COLO668 (cell line): ENCODE data around the gene ZNF628.
"Not testable (repeated sequence)": the region's sequence is repeated elsewhere in the genome, so short reads cannot be mapped to it uniquely, and the experiment has no call there.

Experiments used
- DNase-seq: peaks from one replicate; lab custom pipeline; 2025; ENCODE audit not compliant: unreplicated experiment; lab: John Stamatoyannopoulos, UW

Gene ZNF628

DNA sequence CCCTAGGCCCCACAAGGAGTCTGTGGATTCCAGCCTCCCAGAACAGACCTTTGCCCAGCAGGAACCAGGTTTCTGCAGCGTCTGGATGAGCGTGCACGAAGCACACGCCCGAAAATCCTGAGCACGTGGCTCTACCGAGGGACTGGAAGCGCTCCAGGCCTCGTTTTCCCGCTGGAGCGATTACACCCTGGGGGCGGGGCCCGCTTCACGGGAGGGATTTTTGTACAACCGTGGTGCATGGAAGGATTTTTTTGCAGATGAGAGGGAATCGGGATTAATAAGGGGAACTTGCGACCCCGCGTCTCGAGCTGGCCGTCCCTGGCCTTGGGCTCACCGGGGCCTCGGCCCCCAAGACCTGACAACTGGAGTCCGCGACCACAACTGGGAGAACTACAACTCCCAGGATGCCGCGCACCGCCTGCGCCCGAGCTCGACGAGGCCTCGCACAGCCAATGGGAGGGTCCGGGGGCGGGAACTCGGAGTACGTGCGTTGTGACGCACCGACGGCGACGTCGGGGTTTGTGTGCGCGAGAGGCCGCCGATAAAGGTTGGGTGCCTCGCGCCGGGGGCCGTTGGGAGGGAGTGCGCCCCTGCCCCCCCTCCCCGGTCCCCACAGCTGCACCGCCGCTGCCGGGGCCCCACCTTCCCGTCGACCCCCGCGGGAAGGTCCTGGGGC lies at the start of gene ZNF628:
Gene ZNF628 (plus strand): TSS at position 518 of the 676 bp plus-strand sequence. CDS start 3,294 bp downstream, outside the sequence.
- DNase-seq: peak; percentile 98

- DNase-seq: no peak
Measured at GRCh38 chr19:55431183-55431582, 45.2 kb upstream of the ZNF628 start.

DNA sequence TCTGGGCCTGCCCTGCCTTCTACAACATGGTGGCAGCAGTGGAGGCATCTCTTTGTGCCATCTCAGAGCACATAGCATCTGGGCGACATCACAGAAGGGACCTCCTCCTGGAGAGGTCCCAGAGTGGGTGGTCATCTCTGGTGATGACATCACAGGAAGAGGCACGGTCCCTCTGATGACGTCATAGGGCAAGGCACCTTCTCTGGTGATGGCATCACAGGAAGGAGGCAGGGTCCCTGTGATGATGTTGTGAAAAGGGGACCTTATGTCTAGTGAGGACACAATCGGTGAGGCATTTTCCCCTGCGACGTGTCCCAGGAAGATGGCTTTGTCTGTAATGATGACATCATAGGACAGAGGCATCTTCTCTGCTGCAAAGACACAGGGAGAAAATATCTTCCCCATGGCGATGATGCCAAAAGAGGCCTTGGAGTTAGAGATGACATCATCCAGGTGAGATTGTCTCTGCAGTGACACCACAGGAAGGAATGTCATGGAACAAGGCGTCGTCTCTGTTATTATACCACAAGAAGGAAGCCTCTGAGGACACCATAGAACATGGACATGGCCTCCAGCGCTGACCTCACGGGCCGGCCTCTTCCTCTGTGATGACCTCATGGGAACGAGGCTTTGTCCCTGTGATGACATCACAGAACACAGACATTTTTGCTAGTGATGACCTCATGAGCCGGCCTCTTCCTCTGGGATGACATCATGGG lies 44.0 kb upstream of the ZNF628 start:
- peak; percentile 42 for DNase-seq

DNA sequence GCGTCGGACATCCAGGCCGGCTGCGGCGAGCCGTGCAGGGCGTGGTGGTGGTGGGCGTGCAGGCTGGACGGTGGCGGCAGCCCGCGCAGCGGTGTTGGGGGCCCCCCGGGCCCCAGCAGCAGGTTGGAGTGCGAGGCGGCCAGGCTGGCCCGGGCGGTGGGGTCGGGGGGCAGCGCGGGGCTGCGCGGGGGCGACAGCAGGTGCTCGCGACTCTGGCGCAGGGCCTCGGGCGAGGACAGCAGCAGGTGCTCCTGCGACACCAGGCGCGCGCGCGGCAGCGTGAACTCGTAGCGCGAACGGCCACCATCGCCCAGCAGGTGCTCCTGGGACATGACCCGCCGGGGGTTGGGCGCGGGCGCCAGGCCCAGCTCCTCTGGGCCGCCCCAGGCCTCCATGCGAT lies 43.1 kb upstream of the ZNF628 start:
- peak; percentile 83 for DNase-seq

- DNase-seq: no peak
Measured at GRCh38 chr19:55434356-55434919, 42.0 kb upstream of the ZNF628 start.

DNA sequence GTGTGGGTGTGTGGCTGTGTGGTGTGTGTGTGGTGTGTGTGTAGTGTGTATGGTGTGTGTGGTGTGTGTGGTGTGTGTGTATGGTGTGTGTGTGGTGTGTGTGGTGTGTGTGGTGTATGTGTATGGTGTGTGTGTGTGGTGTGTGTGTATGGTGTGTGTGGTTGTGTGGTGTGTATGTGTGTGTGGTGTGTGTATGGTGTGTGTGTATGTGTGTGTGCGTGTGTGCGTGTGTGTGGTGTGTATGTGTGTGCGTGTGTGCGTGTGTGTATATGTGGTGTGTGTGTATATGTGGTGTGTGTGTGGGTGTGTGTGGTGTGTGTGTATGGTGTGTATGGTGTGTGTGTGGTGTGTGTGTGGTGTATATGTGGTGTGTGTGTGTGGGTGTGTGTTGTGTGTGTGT lies 41.4 kb upstream of the ZNF628 start:
- DNase-seq: no peak

- DNase-seq: no peak
Measured at GRCh38 chr19:55436847-55437246, 39.6 kb upstream of the ZNF628 start.

DNA sequence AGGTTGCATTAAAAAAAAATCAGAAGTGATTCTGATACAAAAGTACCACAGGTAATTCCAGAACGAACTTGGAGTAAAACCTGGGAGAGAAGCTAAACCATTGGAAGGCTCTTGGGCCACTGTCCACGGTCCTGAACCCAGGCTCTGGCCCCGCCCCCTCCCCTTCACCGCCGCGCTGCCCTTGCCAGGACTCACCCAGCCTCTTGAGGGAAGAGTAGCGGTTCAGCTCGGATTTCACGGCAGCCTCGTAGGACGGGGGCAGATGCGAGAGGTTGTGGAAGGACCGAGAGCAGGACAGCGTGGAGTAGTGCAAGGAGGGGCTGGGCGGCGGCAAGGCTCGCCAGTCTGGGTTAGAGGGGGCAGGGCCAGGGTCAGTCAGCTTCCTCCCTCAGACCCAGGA lies 39.0 kb upstream of the ZNF628 start:
- peak; percentile 55 for DNase-seq

- no peak for DNase-seq
Measured at GRCh38 chr19:55439052-55439451, 37.4 kb upstream of the ZNF628 start.

GRCh38 chr19:55440411-55441105 lies 35.9 kb upstream of the ZNF628 start:
- peak; percentile 30 for DNase-seq

- DNase-seq: peak; percentile 7
Measured at GRCh38 chr19:55441319-55441691, 35.1 kb upstream of the ZNF628 start.

DNA sequence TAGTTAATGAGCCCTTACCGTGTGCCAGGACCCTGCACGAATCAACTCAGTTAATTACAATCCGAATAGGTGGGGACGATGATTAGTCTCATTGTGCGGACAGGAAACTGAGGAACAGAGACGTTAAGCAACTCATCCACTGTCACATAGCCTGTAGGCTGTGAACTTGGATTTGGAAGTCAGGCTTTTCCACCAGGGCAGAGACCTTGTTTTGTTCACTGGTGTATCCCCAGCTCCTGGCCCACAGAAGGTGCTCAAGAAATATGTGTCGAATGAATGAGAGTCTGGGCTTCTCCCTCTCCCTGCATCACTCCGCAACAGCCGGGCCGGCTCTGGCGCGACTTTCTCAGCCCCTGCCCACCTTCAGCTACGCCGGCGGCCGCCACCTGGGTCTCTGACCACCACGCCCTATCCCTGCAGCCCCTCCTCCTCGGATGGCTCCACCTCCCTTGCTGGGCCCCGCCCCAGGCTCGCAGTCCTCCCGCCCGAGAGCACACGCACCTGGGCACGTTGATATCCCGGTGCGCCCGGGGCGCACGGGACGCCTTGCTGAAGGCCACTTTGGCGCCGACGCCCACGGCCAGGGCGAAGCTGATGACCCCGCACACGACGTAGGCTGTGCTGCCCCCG lies 34.6 kb upstream of the ZNF628 start:
- peak; percentile 50 for DNase-seq

DNA sequence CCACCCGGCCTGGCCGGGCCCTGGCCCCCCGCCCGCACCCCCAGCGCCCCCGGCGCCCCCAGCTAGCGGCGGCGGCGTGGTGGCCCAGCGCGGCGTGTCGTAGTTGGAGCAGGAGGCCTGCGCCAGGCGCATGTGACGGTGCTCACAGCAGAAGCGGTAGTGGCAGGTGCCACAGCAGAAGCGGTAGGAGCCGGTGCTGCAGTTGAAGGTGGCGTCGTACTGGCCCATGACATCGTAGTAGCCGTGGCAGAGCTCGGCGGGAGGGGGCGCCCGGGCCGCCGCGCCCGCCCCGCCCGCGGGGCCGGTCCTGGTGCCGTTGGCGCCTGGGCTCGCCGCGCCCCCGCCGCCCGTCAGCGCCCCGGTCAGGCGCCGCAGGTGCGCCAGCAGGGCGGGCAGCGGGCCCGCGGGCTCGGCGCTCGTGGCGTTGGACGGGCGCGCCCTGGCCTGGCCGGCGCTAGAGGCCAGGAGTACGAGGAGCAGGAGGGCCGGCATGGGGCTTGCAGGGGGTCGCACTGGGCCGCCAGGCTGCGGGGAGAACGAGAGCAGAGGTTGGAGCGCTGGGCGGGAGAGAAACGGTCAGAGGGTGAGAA lies 34.0 kb upstream of the ZNF628 start:
- DNase-seq: peak; percentile 54

- no peak for DNase-seq
Measured at GRCh38 chr19:55443045-55443823, 33.2 kb upstream of the ZNF628 start, which contains the start of gene SHISA7. Gene SHISA7 (minus strand): TSS chr19:55443300. CDS start chr19:55442863, 437 bp downstream.

GRCh38 chr19:55443824-55444480 lies 32.5 kb upstream of the ZNF628 start:
- no peak for DNase-seq

DNA sequence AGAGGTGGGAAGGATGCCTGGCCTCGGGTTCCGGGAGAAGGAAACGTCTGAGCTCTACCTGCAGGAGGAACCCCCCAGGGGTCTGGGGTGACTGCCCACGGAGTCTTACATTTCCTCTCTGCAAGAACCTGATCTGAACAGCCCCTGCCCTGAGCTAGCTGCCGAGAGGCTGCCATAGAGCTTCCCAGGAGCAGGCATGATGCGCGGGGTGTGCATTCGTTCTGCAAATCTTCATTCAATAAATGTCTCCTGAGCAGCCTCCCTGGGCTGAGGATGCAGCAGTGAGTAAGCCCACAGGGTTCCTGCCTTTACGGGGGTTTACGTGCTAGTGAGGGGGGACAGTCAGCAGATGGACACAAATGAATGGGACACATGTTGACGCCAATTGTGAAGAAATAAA lies 31.8 kb upstream of the ZNF628 start:
- DNase-seq: no peak

DNA sequence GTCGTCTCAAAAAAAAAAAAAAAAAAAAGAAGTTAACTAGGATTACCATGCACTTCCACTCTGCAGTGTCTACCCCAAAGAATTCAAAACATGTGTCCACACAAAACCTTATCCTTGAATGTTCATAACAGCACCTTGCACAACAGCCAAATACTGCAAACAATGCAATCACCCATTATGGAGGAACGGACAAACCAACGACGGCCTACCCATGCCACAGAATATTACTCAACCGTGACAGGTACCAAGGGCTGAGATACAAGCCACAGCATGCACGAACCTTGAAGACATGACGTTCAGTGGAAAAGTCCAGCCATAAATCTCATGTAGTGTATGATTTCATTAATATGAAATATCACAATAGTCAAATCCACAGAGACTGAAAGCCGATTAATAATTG lies 30.4 kb upstream of the ZNF628 start:
- no peak for DNase-seq

DNA sequence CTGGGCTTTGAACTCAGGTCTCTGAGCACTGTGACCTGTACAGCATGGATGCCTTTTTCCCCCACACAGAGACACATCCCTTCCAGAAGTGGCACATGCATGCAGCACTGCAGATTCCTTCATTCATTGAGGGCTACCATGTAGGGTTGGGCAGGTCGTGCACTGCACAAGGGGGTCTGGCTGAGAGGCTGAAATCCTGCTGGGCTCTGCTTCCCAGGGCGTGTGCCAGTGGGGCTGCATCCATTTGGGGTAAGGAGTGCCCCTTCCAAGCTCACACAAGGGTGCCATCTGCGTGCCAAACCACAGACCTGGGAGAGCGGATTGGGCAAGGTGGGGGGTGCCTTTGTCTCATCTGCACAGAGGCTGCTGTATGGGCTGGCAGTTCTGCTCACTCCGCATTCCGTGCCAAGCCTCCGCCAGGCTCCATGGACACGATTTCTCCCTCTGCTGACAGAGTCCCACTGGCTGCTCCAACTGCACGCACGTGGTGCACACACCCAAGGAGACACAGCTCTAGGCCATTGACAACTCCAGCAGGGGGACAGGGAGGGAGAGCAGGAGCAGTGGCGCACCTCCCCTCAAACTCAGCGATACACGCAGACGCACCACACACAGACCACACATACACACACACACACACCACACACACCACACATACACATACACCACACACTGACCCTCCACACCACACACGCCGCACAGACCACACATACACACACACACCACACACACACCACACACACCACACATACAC lies 28.8 kb upstream of the ZNF628 start:
- peak; percentile 42 for DNase-seq

GRCh38 chr19:55448175-55448490 lies 28.3 kb upstream of the ZNF628 start:
- not testable (repeated sequence) for DNase-seq
